ENCODE results near the gene BCAT1.

The BCAT1 gene

GRCh38 chr12:24839268-24839791 lies 109.6 kb downstream of the BCAT1 start:
- H3K9me3 ChIP-seq: no peaks in the 10 kb centered on the region
- intact Hi-C loops (cut with DNase I; ENCODE audit: low total_unique reads): no loop called here
- H3K27ac ChIP-seq: peak overlapping the region in 1 of 2 donors; percentile 12
- no peaks in the 10 kb centered on the region for H3K36me3 ChIP-seq
- H3K4me1 ChIP-seq: peaks cover 0 to 39% (median 5%) of the 10 kb centered on the region in 4 donors
- no peak for DNase-seq
- no peaks in the 10 kb centered on the region for H3K27me3 ChIP-seq
- no peak overlapping the region for H3K4me3 ChIP-seq
- TF ChIP-seq CTCF (IDR thresholded peaks at IDR 0.05): no peak

GRCh38 chr12:24838531-24838950 lies 110.4 kb downstream of the BCAT1 start:
- H3K4me1 ChIP-seq: peaks cover 0 to 41% (median 5%) of the 10 kb centered on the region in 4 donors
- no peak overlapping the region for H3K4me3 ChIP-seq
- H3K9me3 ChIP-seq: no peaks in the 10 kb centered on the region
- DNase-seq: peak; percentile 74 to 76
- no peak for TF ChIP-seq CTCF (IDR thresholded peaks at IDR 0.05)
- intact Hi-C loops (cut with DNase I; ENCODE audit: low total_unique reads): no loop called here
- H3K27ac ChIP-seq: peak overlapping the region in 1 of 2 donors; percentile 12
- H3K36me3 ChIP-seq: no peaks in the 10 kb centered on the region
- H3K27me3 ChIP-seq: no peaks in the 10 kb centered on the region

GRCh38 chr12:24835377-24835776 lies 113.5 kb downstream of the BCAT1 start:
- Histone ChIP-seq H3K27ac (peak overlapping the region in 1 of 2 donors; percentile 1), H3K36me3 (no peaks in the 10 kb centered on the region), H3K27me3 (no peaks in the 10 kb centered on the region), H3K9me3 (no peaks in the 10 kb centered on the region), H3K4me1 (peaks cover 0 to 37% (median 5%) of the 10 kb centered on the region in 4 donors), H3K4me3 (no peak overlapping the region)
- intact Hi-C loops (cut with DNase I; ENCODE audit: low total_unique reads): no loop called here
- no peak for TF ChIP-seq CTCF (IDR thresholded peaks at IDR 0.05)
- no peak for DNase-seq

- H3K27me3 ChIP-seq: no peaks in the 10 kb centered on the region
- no peak overlapping the region for H3K27ac ChIP-seq
- no peak overlapping the region for H3K4me3 ChIP-seq
- no peak for TF ChIP-seq CTCF (IDR thresholded peaks at IDR 0.05)
- H3K9me3 ChIP-seq: no peaks in the 10 kb centered on the region
- no peak for DNase-seq
- peaks cover 0 to 35% (median 5%) of the 10 kb centered on the region in 4 donors for H3K4me1 ChIP-seq
- no peaks in the 10 kb centered on the region for H3K36me3 ChIP-seq
- intact Hi-C loops (cut with DNase I; ENCODE audit: low total_unique reads): no loop called here
Observed at GRCh38 chr12:24833513-24833912, 115.4 kb downstream of the BCAT1 start.

GRCh38 chr12:24823808-24824515 lies 124.9 kb downstream of the BCAT1 start:
- Histone ChIP-seq H3K36me3 (no peaks in the 10 kb centered on the region), H3K4me3 (no peak overlapping the region), H3K9me3 (no peaks in the 10 kb centered on the region), H3K27me3 (no peaks in the 10 kb centered on the region), H3K4me1 (peaks cover 0 to 11% (median 5%) of the 10 kb centered on the region in 4 donors), H3K27ac (no peak overlapping the region)
- no peak for DNase-seq
- no peak for TF ChIP-seq CTCF (IDR thresholded peaks at IDR 0.05)
- intact Hi-C loops (cut with DNase I; ENCODE audit: low total_unique reads): no loop called here
